HG03521 (cell line): Measurements from ENCODE around the gene ENTPD6.
"Not testable (repeated sequence)": the region's sequence is repeated elsewhere in the genome, so short reads cannot be mapped to it uniquely, and the experiment has no call there.

ENCODE experiments used
- ATAC-seq: cut with Tn5 transposase; IDR thresholded peaks from one replicate; pipeline ENCODE4 v1.9.1; 2021; ENCODE audit warnings: mild to moderate bottlenecking, moderate library complexity; ENCODE audit not compliant: unreplicated experiment

The ENTPD6 gene

DNA sequence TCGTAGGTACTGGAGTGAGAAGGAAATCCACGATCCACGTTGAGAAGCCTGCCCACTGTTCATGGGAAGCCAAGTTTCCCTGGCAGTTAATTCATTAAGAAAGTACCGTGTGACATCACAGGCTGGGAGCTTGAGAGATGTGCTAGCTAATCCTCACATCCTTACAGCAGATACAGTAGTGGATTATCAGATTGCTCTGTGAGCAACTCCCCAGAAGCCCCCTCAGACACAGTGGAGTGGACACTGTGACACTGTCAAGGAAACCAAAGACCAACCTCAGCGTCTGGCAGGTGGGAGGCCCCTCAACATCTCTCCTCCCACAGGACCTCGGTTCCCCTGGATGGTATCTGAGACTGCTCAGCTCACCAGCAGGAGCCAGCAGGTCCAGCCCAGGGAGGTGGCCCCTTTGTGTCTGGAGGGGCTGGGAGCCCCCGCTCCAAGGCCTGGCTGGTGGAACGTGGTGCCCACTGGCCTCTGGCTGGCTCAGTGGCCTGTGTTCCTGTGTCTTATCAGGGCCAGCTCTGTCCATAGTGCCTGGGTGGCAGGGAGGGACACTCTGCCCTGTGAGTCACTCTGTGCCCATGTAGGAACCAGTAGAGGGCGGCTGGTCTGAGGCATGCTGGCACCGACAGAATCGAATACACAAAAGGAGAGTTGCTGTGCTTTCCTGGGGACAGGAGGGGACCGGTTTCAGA is 59.6 kb downstream of the ENTPD6 start:
- ATAC-seq = no peak

DNA sequence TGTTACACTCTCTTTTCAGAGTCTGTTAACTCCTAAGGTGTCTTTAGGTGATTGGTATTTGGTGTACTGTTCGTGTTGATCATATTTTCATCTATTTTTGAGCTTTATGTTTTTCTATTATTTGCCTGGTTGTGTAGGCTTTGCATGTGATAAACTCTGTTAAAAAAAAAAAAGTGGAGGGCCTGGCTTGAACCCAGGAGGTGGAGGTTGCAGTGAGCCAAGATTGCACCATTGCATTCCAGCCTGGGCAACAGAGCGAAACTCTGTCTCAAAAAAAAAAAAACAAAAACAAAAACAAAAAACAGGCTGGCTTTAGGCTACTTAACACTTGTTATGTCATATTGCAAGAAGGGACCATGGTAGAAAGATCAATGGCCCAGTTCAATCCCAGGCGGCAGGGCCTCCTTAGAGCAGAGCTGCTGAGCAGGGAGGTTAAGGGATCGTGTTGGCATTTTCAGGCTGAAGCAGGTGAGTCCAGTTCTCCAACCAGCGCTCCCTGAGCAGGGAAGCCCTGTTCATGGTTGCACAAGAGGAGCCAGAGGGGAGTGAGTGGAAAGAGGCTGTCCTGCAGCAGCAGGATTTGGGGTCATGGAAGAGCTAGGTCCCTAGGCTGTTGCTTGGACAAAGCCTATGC is 60.8 kb downstream of the ENTPD6 start:
- ATAC-seq = no peak

DNA sequence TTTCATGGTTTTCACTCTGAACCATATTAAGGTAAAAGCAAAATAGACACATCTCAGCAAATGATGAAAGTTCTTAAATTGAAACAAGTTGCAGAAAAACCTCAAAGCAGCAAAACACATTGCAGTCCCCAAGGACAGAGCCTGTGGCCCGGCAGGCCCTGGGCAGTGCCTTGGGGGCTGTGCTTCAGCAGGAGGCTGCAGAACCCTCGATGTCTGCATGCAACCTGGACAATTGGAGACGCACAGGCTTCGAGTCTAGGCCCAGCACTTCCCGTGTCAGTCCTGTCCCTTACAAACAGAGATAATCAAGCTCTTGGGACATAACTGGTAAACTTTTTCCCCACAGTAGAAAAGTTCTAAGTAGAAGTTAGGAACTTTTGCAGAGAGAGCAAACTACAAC is 61.6 kb downstream of the ENTPD6 start:
- ATAC-seq = no peak

DNA sequence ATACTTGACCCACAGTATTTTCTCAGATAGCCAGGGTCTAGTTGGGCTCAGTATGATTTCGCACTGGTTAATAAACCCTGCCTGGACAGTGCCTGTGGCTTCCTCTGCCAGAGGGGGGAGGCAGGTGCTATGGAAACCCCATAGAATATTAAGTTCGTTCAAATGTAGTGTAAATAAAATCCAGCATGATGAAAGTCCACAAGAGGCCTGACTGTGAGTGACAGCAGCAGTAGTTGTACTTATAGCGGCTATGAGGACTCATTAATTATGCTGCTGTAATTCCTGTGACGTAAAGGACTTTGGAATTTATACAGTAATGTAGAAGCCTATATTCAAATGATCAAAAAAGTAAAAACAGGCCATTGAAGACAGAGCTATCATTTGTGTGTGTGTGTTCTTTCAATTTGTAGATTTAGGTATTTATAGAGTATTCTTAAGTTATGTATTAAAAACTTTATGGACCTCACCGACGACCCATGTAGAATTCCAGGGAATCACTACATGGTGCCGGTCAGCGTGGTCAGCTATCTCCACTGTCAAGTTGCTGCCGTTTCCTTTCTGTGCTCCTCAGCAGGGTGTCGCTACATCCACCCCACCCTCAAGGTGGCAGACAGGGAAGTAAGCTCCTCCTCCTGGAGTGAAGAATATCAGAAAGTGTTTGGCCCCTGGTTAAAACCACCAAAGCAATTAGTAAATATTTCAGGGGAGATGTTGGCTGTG is 62.4 kb downstream of the ENTPD6 start:
- no peak for ATAC-seq

DNA sequence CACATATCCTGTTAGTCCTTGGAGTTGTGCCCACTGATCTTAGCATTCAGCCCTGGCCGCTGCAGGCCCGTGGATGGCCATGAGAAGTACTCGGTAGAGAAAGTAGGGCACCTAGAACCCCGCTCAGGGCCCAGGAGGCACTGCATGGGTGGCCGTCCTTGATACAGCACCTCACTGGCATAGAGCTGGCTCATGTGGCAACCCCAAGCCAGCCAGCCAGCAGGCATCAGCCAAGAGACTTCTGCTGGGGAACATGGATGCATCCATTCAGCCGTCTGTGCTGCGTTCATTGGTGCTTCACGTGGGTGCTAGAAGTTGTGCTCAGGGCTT is 62.9 kb downstream of the ENTPD6 start:
- ATAC-seq = no peak

DNA sequence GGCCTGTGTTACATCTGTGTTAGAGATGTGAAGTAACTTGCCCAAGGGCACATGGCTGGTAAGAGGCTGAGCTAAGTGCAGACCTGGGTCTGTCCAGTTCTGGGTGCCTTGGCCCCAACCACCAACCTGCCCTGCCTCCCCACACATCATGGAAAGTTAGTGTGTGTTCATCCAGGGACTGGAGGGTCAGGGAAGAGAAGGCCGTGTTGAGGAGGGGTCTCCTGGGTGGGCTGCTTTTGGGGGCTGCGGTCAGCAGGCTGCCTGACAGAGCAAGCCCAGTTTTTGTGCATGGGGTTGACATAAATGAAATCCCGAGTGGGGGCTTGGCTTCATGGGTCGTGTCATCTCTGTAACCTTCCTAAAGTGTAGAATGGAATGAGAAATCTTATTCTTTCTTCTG is 63.3 kb downstream of the ENTPD6 start:
- no peak for ATAC-seq

DNA sequence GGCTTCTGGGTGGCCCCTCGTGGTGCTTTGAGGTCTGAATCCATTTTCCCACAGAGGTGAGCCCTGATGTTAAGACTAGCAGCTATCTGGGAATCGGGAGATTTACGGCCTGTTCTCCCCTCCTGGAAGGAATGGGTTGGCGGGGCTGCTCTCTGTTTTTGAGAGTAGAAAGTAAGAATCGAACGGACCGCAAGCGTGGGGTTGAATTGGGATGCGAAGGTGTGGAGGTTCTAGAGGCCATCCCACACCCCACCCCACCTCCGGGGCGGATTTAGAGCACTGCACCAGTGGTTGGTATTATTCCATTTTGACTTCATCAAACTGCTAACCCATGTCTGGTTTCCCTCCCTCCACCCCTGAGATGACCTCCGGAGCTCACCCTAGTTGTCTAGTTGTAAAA is 63.8 kb downstream of the ENTPD6 start:
- no peak for ATAC-seq

DNA sequence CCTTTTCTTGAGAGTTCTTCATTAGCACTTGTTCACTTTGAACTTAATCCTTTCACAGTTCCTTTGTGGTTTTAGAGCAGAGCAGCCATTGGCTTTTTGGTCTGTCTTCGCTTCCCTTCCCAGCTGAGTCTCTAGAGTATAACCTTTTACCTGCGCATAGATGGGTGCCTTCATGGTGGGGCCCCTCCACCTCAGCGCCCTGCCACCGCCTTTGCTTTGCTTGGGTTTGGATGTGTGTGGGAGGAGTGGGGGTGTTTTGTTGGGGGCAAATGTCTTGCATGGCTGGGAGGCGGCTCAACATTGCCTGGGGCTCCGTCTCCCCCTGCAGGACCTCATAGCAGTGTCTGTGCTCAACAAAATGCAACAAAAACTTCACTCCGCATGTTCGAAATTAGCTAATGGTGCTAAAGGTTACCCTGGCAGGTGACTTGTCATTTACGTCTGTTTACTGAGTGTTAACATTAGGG is 64.3 kb downstream of the ENTPD6 start:
- no peak for ATAC-seq

DNA sequence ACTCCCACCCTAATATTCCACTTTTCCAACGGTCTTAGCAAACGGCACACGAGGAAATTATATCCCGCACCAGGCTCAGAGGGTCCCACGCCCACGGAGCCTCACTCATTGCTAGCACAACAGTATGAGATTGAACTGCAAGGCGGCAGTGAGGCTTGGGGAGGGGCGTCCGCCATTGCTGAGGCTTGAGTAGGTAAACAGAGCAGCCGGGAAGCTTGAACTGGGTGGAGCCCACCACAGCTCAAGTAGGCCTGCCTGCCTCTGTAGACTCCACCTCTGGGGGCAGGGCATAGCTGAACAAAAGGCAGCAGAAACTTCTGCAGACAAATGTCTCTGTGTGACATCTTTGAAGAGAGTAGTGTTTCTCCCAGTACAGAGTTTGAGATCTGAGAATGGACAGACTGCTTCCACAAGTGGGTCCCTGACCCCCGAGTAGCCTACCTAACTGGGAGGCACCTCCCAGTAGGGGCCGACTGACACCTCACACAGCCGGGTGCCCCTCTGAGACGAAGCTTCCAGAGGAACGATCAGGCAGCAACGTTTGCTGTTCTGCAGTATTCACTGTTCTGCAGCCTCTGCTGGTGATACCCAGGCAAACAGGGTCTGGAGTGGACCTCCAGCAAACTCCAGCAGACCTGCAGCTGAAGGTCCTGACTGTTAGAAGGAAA is 65.4 kb downstream of the ENTPD6 start:
- not testable (repeated sequence) for ATAC-seq

DNA sequence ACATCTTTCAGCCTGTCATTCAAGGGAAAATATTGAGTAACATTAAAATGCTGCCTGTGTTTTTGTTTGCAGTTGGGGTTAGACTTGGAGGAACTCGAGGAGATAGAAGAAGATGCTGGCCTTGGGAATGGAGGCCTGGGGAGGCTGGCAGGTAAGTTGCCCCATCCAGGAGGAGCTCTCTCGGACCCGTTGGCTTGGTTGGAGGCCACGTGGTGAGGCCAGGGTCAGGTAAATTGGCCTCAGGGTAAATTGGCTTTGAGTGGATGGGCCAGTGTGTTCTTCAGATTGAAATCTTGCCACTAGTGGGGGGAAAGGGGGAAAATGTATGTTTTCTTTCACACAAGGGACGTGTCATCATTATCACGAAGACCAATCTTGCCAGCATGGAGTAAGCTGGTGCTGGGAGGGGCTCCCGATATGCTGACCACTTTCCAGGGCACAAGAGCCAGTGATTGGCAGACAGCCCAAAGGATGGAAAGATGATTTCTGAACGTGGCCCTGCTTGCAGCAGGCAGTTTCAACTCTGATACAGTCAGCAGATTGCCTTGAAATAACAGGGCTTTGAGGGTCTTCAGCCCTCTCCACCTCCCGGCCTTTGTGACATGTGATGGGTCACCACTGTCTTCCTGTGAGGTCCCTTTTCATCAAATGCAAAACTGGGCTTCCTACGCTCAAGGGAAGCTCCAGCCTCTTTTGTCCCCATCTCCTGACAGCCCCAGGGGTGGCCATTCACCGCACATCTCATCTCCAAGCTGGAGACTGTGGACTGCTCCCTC is 73.7 kb downstream of the ENTPD6 start:
- no peak for ATAC-seq

DNA sequence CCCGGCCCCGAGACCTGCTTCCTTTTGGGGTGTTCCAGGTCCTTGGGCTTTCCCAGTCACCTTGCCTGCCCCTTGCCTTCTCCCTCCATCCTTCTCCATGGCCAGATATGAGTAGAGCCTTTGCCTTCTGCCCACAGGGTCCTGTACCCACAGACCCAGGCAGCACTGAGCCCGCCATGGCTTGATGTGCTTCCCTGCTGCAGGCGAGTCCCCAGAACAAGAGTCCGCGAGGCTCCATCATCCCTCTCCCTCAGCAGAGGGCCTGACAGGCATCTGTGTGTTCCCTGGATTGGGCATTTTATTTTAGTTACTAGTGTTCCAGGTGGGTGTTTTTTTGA is 74.3 kb downstream of the ENTPD6 start:
- no peak for ATAC-seq

DNA sequence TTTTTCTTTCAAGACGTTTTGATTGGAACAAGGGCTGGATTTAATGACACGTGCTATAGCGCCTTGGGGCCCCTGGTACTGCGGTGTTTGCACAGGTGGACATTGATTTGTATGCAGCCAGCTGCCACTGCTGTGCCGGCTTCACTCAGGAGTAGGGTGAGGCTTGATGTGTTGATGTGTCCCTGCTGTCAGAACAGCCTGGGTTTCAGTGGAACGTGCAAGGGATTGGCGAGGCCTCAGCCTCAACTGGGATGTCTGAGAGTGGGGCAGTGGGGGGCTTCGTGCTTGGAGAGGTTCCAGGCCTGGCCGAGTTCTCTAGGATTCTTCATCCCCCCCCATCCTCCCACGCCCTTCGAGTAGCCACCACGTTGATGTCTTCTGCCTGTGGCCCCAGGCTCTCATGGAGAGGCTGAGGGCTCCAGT is 75.3 kb downstream of the ENTPD6 start:
- ATAC-seq = no peak

DNA sequence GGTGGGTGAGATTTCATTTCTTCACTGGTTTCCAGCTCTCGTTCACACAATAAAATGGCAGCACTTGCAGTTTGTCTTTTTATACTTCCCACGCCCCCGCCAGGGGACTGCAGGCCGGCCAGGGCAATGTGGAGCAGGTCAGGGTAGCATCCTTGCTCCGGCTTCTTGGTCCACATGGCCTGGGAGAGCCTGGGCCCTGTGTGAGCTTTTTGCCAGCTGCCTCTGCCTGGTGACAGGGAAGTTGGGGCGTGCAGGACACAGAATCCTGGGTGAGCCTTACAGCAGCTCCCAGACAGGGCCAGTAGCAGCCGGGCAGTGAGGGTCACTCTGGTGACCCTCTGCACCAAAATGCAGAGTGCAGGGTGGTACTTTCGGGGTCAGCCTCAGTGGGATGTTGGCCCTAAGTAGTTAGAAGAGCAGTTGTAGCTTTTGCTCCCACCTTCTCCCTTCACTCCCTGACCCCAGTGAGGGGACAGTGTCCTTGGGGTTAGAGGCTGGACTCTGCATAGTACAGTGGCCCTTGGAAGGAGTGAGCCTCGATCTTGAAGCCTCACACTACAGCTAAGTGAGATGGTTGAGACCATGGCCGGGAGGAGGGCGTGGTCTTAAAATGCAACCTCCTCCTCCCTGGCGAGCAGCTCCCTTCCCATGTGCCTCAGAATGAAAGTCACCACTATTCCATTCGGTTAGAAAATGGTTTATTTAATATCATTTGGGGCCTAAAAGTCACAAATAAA is 76.1 kb downstream of the ENTPD6 start:
- ATAC-seq = no peak

DNA sequence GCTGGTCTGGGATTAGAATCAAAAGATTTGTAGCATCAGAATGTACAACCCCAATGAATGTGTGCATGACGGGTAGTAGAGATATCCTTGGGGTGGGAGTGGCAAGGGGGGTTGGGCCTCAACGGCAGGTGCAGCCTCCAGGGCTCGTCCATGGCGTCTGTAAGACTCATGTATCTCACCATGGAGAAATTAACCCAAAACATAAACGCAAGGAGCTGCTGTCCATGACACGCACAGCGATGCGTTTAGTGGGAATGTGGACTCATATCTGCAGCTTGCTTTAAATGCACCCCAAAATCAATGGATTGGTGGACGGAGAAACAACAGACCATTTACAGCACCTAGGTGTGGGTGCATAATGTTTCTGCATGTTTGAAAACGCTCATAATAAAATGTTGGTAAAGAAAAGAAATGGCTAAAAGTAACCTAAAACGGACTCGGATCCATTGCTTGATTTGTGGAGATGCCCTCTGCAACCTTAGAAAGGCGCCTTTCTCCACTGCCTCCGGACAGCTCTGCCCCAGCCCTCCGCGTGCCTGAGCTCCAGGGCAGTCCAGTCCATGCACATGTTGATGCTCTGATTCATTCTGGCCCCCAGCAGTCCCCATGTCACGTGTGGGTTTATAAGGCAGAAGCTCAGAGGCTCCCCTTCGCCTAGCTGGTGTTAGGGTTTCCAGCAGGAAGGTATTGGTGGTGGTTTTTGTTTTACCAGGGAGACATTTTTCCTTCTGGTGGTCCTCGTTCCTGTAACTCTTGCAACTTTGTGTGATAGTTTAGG is 76.9 kb downstream of the ENTPD6 start:
- ATAC-seq = no peak

DNA sequence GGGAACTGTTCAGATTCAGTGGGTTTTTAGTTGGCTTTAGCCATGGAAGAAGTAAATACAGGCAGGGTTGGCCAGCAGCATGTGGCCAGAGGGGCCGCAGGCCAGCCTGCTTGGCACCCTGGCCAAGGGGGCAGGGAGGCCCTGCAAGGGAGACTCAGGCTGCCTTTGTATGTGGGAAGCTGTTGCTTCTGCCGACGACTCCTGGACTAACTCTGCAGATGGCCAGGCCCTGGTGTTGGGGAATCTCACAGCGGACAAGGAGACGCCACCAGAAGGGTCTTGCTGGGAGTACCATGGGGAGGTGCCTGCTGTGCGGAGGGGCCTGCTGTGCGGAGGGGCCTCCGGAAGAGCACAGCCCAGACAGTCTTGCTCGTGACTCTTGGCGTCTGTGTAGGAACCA is 77.5 kb downstream of the ENTPD6 start:
- no peak for ATAC-seq

DNA sequence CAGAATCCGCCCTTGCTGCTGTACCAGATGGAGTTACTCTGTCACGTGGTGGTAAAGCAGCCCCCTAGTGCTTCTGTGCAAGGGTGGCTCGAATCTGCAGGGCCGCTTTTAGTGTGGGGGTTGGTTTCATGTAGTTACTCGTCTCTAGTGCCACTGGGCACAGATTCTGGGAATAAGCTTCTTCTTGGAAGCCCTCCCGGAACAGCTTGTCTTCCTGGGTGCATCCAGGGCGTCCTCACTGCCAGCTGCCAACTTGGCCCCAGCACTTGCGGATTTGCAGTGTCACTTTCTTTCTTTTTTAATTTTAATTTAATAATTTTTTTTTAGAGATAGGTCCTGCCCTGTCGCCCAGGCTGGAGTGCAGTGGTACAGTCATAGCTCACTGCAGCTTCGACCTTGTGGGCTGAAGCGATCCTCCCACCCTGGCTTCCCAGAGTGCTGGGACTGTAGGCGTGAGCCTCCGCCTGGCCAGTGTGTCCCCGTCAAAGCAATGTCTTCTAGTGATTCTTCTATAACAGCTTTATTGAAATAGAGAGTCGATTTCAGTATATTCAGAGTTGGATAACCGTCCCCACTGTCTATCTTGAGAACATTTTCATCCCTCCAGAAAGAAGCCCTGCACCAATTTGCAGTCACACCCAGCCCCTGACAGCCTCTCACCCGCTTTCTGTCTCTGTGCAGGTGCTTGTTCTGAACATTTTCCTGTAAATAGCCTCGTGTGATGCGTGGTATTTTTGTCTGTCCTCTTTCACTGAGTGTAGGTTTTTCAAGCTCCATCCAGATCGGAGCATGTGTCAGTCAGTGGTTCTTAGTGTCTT is 78.2 kb downstream of the ENTPD6 start:
- no peak for ATAC-seq

DNA sequence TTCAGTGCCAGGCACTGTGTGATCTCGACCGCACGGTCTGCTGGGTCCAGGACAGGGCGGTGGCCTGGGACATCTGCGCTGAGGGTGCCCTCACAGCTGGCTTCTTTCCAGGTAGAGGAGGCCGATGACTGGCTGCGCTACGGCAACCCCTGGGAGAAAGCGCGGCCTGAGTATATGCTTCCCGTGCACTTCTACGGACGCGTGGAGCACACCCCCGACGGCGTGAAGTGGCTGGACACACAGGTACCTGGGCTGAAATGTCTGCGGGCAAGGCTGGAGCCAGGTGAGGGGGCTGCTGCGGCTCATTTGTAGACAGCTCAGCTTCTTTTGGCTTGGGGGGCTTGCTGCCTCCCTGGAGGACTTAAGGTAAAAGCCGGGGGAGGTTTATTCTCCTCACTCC is 79.0 kb downstream of the ENTPD6 start:
- ATAC-seq = no peak

DNA sequence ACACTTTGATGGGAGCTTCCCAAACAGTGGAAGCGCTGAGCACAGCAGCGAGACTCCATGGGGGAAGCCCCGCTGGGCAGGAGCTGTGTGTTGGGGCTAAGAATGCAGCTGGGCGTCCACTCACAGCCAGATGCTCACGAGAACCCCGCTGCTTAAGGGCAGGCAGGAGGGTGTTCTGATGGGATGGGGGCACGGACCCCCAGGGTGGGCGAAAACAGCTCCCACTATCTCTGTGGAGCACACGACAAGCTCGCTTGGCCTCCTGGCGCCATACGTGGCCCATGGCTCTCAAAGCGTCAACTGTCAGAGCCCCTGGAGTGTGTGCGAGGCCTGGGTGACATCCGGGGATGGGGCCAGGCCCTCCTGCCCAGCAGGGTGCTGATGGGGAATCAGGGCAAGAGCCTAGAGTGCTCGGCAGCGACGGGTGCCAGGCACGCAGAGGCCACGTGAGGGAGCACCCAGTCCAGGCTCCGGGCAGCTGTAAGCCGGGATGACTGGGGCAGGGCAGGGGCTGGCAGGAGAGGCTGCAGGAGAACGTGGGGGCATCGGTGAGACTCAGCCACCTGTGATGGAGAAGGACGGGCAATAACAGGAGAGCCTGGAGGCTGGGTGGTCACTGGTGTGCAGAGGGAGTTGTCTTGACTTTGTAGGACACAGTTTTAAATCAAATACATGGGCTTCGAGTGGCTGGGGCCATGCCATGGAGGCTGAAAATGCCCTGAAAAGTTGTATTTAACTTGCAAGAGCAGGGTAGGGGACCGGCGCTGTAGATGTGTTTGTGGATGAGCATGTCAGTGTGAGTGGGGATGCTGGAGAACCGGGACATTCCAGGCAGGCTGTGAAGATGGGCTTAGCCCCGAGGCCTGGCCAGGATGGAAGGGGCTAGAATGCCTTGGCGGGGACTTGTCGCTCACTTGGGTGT is 79.6 kb downstream of the ENTPD6 start:
- no peak for ATAC-seq
